Tibial nerve (tissue), 4 donors: Measurements from ENCODE around the gene KCNC3. TPM values are rescaled to one million over a fixed set of nuclear protein-coding genes. Genes with fewer than 3 reads are reported as not detected.

ENCODE experiments used
- DNase-seq, 2 donors: peaks; one replicate each; pipeline ENCODE4 v3.0.0-alpha.2; 2019; ENCODE audit warnings: low spot score in 2 of 2
- H3K27ac ChIP-seq, 4 donors: fragments of 200-600 bp; sonication (generic) in 3 of 4; one replicate each; pipeline ENCODE4 v1.5.1; 2017 to 2019; ENCODE audit warnings: mild to moderate bottlenecking in 1 of 4
- H3K27me3 ChIP-seq, 2 donors: fragments of 200-600 bp; sonication (generic) in 1 of 2; one replicate each; pipeline versions ENCODE4 v1.5.1 to v1.6.0; 2017 to 2019
- H3K36me3 ChIP-seq, 3 donors: fragments of 200-600 bp; sonication (generic); one replicate each; pipeline ENCODE4 v1.5.1; 2018 to 2019
- H3K4me1 ChIP-seq, 4 donors: fragments of 200-600 bp; sonication (generic) in 3 of 4; one replicate each; pipeline ENCODE4 v1.5.1; 2017 to 2019
- H3K4me3 ChIP-seq, 4 donors: fragments of 200-600 bp; sonication (generic) in 3 of 4; one replicate each; pipeline ENCODE4 v1.5.1; 2017 to 2019; ENCODE audit warnings: mild to moderate bottlenecking in 1 of 4, moderate library complexity in 1 of 4
- H3K9me3 ChIP-seq, 4 donors: fragments of 200-600 bp; sonication (generic) in 3 of 4; one replicate each; pipeline ENCODE4 v1.5.1; 2017 to 2019
- EP300 ChIP-seq, 2 donors: sonication (generic); formaldehyde crosslinking; IDR thresholded peaks; one replicate each; pipeline ENCODE4 v1.6.1; 2017; ENCODE audit warnings: antibody characterized with exemption in 2 of 2, mild to moderate bottlenecking in 1 of 2
- POLR2A ChIP-seq, 2 donors: fragments of 450-650 bp; IDR thresholded peaks; one replicate each; pipeline ENCODE4 v1.6.1; 2017; ENCODE audit warnings: antibody characterized with exemption in 2 of 2, mild to moderate bottlenecking in 2 of 2, moderate library complexity in 2 of 2
- WGBS, 2 donors: methylation state at CpG; one replicate each; pipeline ENCODE4 v1.1.5; 2018; 5-methylcytosine and 5-hydroxymethylcytosine counted together
- total RNA-seq, 4 donors: library from RNA; depleted of rRNA; stranded (reverse); fragments of >200 nt; gene quantifications; one replicate each; pipeline ENCODE4 v1.1.0, GENCODE V29; 2016
- TF ChIP-seq, protein P1 (sequence below), 5 experiments: fragments of 200-600 bp in 3 of 5; fragments of 450-650 bp in 2 of 5; sonication (generic) in 3 of 5; IDR thresholded peaks; one replicate each; pipeline ENCODE4 v1.5.1; 2016 to 2019; ENCODE audit warnings: antibody characterized with exemption in 5 of 5, mild to moderate bottlenecking in 3 of 5, moderate library complexity in 2 of 5

Gene KCNC3
- total RNA-seq, 4 donors from 2014 or later: 0.21 to 1.2 (median 0.71) TPM

DNA sequence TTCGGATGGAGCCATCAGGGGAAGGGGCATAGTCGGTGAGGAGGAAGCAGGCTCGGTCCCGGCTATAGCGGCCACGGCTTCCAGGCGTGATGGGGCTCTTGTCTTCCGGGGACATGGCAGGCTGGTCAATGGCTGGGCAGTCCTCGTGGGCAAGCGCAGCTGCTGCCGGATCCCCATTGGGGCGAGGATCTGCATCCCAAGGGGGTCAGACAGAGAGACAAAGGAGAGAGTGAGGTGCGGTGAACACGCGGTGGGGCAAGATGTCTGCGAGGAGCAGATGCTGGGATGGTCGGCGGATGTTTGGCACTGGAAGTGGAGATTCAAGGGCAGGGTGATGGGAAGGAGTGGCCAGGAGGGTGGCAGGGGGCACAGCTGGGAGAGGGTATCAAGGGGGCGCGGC is 8.6 kb downstream of the KCNC3 start:
- 88 to 91% methylated on average over 20 of the region's 20 CpGs for whole genome bisulfite sequencing, 2 donors

DNA sequence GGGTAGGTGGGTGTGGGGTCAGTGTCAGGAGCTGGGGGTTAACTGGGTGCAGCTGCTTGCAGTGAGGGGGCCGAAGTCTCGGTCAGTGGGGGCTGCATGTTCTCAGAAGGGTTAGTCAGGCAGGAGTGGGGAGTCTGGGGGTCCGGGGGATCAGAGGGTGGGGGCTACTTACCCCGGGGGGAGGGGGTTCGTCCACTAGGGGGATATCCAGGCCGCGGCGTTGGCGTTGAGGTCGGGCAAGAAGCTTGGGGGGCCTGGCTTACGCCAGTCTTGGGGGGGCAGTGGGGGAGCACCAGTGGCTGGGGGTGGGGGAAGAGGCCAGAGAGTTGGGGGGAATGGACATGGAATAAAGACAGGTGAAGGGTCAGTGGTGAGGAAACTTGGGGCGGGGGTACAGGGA is 9.1 kb downstream of the KCNC3 start:
- Histone ChIP-seq H3K27ac (no peak overlapping the region), H3K4me3 (no peak overlapping the region), H3K27me3 (peaks cover 0 to 22% of the 10 kb centered on the region in 2 donors), H3K36me3 (no peaks in the 10 kb centered on the region), H3K9me3 (no peaks in the 10 kb centered on the region), H3K4me1 (no peaks in the 10 kb centered on the region)
- 86 to 95% methylated on average over 9 to 12 of the region's 12 CpGs for WGBS, 2 donors
- TF ChIP-seq, protein P1, sequence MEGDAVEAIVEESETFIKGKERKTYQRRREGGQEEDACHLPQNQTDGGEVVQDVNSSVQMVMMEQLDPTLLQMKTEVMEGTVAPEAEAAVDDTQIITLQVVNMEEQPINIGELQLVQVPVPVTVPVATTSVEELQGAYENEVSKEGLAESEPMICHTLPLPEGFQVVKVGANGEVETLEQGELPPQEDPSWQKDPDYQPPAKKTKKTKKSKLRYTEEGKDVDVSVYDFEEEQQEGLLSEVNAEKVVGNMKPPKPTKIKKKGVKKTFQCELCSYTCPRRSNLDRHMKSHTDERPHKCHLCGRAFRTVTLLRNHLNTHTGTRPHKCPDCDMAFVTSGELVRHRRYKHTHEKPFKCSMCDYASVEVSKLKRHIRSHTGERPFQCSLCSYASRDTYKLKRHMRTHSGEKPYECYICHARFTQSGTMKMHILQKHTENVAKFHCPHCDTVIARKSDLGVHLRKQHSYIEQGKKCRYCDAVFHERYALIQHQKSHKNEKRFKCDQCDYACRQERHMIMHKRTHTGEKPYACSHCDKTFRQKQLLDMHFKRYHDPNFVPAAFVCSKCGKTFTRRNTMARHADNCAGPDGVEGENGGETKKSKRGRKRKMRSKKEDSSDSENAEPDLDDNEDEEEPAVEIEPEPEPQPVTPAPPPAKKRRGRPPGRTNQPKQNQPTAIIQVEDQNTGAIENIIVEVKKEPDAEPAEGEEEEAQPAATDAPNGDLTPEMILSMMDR (IDR thresholded peaks at IDR 0.05): no peak
- TF ChIP-seq EP300 (IDR thresholded peaks at IDR 0.05) (no peak), POLR2A (IDR thresholded peaks at IDR 0.05) (no peak)
- DNase-seq: no peak

More for the DNA sequence above, 8.6 kb downstream of the KCNC3 start:
- Histone ChIP-seq H3K4me1 (peaks cover 0 to 5% (median 0%) of the 10 kb centered on the region in 4 donors), H3K36me3 (no peaks in the 10 kb centered on the region), H3K9me3 (no peaks in the 10 kb centered on the region), H3K4me3 (no peak overlapping the region), H3K27me3 (peaks cover 0 to 16% of the 10 kb centered on the region in 2 donors), H3K27ac (no peak overlapping the region)
- TF ChIP-seq EP300 (IDR thresholded peaks at IDR 0.05) (no peak), POLR2A (IDR thresholded peaks at IDR 0.05) (no peak)
- TF ChIP-seq, protein P1 (IDR thresholded peaks at IDR 0.05): no peak
- DNase-seq: no peak

DNA sequence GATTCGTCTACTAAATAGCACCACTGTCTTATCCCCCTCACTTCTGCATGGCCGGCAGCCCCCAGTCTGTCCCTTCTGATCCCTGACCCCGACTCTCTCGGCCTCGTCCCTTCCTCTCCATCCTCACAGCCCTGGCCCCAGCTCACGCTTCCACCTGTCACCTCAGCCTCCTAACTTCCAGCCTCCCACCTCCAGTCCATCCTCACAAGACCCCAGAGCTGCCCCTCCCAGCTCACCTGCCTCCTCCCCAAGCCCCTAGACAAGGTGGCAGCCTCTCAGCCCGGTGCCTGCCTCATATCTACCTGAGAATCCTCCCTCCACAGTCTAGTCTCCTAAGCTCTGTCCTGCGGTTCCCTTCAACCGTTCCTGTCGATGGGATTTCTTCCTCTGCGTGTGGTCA is 10.0 kb downstream of the KCNC3 start:
- TF ChIP-seq EP300 (IDR thresholded peaks at IDR 0.05): no peak
- no peak for TF ChIP-seq POLR2A (IDR thresholded peaks at IDR 0.05)
- TF ChIP-seq, protein P1 (IDR thresholded peaks at IDR 0.05): no peak
- Histone ChIP-seq H3K4me1 (peaks cover 0 to 6% (median 0%) of the 10 kb centered on the region in 4 donors), H3K36me3 (no peaks in the 10 kb centered on the region), H3K9me3 (no peaks in the 10 kb centered on the region), H3K27me3 (peaks cover 0 to 31% of the 10 kb centered on the region in 2 donors), H3K27ac (no peak overlapping the region), H3K4me3 (no peak overlapping the region)
- WGBS, 2 donors: 78 to 79% methylated on average over 11 of the region's 11 CpGs
- no peak for DNase-seq

DNA sequence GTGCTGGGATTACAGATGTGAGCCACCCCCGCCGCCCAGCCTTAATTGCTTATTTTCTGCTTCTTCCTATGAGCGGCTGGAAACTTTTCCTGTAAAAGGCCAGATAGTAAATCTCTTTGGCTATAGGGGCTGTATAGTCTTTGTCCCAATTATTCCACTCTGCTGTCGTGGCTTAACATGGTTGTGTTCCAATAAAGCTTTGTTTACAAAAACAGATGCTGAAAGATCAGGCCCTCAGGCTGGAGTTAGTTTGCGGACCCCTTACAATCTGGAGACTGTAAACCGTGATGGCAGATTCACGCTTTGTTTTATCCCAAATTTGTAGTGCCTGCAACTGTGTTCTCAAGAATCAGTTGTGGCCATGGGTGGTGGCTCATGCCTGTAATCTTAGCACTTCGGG is 10.7 kb downstream of the KCNC3 start:
- TF ChIP-seq POLR2A (IDR thresholded peaks at IDR 0.05): no peak
- H3K4me3 ChIP-seq: no peak overlapping the region
- H3K4me1 ChIP-seq: peaks cover 0 to 7% (median 0%) of the 10 kb centered on the region in 4 donors
- H3K27ac ChIP-seq: no peak overlapping the region
- H3K27me3 ChIP-seq: peaks cover 0 to 38% of the 10 kb centered on the region in 2 donors
- H3K9me3 ChIP-seq: no peaks in the 10 kb centered on the region
- DNase-seq: no peak
- no peaks in the 10 kb centered on the region for H3K36me3 ChIP-seq
- 72 to 76% methylated on average over 8 of the region's 8 CpGs for WGBS, 2 donors

DNA sequence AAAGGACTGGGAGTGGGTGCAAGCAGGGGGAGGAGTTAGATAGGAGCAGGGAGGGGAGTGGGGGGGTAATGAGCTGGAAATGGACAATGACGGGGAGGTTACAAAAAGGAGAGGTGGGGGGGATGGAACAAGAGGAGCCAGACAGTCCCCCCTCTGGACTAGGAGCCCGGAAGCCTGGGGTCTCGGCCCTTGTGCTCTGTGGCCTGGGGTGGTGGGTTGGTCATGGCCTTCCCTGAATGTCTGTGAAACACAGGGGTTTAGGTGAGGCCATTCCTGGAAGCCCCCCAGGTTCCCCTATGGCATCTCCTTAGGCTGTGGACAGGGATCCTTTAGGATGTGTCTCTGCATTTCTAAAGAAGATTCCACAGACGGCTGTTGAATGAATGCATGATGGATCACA is 12.1 kb downstream of the KCNC3 start:
- no peak overlapping the region for H3K4me3 ChIP-seq
- peaks cover 3 to 51% of the 10 kb centered on the region in 2 donors for H3K27me3 ChIP-seq
- WGBS, 2 donors: 63 to 71% methylated on average over 3 to 4 of the region's 4 CpGs
- no peaks in the 10 kb centered on the region for H3K9me3 ChIP-seq
- H3K27ac ChIP-seq: no peak overlapping the region
- no peak for DNase-seq
- TF ChIP-seq EP300 (IDR thresholded peaks at IDR 0.05) (no peak), POLR2A (IDR thresholded peaks at IDR 0.05) (no peak)
- TF ChIP-seq, protein P1 (IDR thresholded peaks at IDR 0.05): no peak
- no peaks in the 10 kb centered on the region for H3K36me3 ChIP-seq
- H3K4me1 ChIP-seq: peaks cover 0 to 15% (median 0%) of the 10 kb centered on the region in 4 donors
